NCI-H1092 treated with DMSO at 0.1 percent for 48 hours (cell line): ENCODE data around the gene GALNT7.
"Not testable (repeated sequence)": the region's sequence is repeated elsewhere in the genome, so short reads cannot be mapped to it uniquely, and the experiment has no call there.

Source experiments
- DNase-seq: peaks from one replicate; lab custom pipeline; 2025; lab: John Stamatoyannopoulos, UW

The GALNT7 gene

DNA sequence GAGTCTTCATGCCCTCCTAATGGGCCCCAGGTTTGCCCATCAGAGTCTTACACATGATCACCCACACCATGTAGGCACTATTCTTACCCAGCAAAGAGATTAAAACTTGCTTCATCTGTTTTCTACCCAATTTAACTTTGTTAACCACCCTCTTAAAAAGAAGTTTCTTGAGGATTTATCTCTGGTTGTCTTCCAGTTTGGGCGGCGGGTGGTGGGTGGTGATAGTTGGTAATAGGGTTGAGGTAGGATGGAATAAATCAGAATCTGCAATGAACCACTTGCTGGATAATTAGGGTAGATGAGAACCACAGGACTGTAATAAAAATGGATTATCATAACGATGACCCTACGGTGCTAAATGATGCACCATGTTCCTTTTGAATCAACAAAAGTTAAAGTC lies 30.9 kb downstream of the GALNT7 start:
- DNase-seq, result no peak

DNA sequence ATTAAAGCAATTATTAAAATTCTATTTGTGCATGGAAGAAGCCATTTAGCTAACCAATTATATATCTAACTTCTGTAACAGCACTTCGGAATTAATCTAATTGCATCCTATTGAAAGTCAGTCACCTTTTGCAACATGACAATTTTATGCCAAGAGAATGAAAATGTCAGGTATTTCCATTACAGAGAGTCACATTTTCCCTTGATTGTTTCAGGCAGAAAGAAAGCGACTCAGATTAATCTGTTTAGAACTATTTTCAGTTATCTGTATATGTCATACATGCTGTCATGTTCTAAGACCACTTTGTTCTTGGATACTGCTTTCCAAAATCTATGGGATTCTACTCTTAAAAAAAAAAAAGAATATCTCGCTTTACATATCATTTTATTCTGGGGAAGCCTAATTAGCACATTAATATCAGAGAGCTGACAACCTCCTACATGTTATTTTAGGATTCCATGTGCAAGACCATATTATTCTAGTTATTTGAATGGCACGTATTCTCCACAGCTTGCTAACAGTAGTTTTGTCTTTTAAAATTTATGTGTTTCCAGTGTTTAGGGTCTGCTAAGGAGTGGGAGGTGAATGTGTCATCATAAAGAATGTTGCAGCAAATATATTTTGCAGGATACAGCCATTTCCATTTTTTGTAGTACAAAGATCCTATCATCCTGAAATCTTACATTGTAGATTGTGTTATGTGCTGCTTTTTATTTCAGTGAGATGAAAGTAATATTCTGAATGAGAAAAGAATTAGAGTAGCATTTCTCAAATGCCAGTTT lies 31.7 kb downstream of the GALNT7 start:
- DNase-seq, result no peak

DNA sequence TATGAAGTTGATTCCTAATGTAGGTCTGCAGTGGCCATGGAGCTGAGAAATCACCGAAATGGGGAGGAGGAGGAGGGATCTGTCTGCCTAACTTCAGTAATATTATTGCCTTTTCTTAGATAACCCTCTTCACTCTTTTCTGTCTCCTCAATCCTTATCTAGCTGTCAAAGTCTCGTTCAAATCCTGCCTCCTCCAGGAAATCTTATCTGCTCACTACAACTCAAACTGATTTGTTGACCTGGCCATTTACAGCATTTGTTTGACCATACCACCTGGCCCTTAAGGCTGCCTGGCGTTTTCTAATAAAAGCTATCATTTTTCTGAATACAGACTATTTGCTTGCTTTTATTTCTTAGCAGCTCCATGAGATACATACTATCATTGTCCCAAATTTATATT lies 33.8 kb downstream of the GALNT7 start:
- no peak for DNase-seq

DNA sequence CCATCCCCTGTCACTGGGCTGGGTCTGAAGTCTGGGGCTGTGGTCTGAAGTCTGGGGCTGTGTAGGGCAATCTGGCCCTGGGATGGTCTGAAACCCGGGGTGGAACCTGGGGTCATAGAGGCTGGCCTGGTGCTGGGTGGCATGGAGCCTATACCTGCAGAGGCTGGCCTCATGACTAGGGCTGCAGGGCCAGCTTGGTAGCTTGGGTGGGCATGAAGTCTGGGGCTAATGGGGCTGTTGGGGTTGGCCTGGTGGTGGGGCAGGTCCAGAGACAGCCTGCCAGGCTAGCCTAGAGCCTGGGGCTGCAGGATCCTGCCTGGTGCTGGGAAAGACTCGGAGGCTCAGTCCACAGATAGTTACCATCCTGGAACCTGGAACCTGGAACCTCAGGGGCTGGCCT lies 37.0 kb downstream of the GALNT7 start:
- DNase-seq, result no peak

DNA sequence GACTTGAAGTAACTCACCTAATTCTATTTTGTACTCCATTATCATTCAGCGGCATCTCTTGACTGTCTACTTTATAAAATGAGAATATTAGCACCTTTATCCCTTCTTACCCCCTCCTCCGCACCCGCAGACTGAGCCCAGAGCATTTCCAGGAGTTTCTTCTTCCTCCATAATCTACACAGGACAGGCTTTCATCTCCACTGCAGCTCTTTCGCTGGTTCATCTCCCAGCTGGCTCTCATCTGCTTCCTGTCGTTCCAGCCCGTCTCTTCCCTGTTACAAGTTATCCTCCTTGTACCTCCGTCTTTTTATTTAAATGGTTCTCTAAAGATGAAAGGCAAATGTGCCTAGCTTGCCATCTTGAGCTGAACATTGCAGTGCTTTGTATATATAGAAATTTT lies 39.8 kb downstream of the GALNT7 start:
- no peak for DNase-seq

DNA sequence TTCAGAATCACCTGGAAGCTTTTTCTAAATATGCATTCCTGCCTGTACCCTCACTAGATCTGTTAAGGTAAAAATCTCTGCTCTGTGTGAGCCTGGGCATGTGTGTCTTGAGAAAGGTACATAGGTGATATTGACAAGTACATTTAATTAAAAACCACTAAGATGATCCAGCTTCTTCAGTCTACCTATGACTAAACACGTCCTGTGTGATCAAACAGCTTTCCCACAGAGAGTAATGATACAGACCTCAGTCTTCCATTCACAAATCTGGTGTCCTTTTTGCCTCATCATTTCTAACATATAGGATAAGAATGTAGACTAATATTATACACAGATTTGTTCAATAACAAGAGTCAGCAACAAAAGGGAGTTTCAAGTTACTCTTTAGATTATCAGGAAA lies 42.6 kb downstream of the GALNT7 start:
- no peak for DNase-seq

DNA sequence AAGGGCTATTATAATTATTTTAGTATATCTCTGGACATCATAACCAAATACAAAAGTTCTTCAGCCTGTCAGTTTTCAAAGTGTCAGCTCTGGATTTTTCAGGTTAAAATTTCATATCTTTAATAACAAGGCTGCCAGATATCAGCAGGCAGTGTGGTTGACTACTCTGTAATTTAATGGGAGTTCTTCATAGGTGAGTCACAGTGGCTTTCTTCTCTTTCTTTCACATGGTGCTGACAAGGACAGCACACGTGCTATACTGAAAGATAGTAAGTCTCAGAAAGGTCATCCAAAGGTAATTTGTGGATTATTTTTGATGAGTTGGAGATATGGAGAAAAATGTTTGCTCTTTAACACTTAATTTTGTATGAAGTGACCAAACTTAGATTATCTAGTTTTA lies 43.2 kb downstream of the GALNT7 start:
- DNase-seq, result no peak

DNA sequence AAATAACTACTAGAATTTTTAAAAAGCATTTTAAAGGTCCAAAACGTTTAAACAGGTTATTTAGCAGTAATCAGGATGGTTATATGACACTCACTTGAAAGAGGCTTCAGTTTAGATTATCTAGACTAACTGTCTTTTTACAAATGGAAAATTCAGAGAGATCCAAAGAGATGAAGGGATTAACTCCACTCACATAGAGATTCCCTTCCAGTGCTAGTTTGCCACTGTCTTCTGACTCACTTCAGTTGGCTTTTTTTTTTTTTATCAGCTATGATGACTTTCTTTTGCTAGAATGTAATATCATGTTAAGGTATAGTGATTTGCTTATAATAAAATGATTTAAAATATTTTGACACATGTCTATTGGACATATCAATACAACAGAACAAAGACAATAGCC lies 43.8 kb downstream of the GALNT7 start:
- DNase-seq, result no peak

DNA sequence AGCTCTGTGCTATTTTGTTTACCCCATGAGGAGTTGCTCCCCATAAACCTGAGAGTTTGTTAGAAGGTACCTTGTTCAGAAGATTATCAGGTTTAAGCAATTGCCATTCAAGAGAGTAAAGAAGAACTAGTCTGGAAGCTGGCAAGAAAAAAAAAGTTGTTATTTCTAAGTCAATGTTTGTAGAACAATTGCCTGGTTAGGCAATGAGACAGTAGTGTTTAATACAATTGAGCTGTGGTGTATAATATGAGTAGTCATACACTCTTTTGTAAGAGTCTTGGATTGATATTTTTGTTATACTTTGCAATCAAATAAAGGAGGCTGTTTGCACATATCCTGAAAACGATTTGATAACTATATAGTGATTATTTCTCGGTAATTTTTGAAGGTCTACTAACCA lies 44.7 kb downstream of the GALNT7 start:
- no peak for DNase-seq

DNA sequence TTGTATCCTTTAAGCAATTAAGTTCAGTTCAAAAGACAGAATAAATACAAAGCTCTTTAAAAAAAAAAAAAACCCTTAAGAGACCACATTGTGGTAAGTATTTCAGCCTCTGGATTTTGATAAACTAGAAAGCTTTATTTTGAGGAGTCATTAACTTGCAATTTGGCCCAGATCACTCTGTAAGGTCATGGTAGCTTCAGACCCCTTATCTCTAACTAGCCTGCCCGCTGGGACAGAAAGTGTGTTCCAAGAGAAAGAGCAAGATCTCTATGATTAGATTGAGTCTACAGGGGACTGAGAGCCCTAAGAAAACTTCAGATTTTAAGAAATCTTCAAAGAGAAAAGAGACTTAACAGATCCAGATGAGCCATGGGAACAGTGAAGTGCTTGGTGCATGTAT lies 45.6 kb downstream of the GALNT7 start:
- DNase-seq, result no peak

DNA sequence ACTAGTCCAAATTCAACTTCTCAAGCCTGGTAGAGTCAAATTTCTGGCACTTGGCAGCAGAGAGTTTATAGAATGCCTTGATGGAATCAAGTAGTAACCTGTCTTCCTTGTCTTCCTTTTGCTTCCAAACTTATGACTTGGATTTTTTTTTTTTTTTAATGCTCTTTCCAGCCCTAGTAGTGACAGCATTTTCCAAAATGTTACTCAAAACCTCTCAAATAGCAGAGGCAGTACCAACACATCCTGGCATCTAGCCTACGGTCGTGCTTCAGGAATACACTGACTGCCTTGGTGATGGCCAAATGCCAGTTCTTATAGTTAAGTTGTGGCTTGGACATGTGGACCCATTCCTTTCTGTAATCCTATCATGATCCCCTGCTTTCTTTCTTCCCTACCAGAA lies 46.0 kb downstream of the GALNT7 start:
- peak; percentile 10 for DNase-seq

DNA sequence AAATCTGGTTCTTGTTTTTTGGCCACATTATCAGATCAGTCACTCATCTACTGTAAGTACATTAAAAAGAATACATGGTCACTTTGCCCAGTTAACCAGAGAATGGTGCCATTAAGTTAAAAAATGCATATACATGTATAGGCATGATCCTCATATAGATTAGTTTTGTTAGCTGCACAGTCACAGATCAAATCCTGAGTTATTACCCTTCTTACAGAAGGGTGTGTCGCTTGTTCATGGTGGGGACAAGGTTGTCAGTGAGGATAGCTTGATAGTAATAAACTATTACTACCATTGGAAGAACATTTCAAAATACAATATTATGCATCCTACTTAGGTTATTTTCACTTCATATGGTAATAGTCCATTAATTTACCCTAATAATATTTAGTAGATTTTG lies 48.5 kb downstream of the GALNT7 start:
- DNase-seq, result no peak

DNA sequence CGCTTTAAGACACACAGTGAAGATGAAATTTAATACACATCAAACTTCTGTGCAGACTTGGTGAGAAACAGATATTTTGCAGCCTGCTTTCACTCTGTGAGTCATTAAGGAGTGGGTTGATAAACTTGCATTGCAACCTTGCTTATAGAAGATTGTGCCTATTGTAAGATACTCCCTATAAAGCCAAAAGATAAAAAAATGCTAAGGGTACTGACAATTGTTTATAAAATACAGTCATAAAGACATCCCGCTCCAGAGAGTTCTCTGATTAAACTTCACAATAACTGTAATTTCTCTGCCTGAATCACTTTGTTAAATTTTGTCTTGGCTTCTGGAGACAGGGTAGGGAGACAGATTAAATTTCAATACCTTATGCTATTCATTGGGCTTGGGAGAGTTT lies 49.1 kb downstream of the GALNT7 start:
- DNase-seq, result no peak

DNA sequence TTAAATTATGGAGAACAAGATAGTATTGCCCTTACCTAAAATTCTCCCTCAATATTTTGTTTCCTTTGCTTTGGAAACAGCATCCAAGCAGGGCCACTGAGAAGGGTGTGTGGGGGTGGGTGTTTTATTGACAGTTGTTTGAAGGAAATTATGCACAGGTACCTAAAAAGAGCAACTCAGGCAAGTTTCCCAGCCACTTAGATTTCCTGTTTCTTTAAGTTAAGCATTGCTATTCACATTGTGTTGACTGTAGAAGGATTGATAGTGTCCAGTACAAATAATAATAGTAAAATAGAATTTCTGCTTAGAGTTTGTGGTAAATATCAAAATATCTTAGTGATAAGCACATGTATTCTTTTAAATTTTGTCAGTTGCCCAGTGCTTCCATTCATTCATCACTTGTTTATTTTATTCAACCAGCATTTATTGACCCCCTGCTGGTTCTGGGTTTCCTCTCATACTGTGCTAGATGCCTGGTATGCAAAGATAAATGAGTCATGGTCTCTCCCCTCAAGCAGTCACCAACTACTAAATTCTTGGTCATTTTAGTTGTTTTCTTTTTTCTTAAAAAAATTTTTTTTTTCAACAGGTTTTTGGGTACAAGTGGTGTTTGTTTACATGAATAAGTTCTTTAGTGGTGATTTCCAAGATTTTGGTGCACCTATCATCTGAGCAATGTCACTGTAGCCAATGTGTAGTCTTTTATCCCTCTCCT lies 50.0 kb downstream of the GALNT7 start:
- DNase-seq, result no peak

DNA sequence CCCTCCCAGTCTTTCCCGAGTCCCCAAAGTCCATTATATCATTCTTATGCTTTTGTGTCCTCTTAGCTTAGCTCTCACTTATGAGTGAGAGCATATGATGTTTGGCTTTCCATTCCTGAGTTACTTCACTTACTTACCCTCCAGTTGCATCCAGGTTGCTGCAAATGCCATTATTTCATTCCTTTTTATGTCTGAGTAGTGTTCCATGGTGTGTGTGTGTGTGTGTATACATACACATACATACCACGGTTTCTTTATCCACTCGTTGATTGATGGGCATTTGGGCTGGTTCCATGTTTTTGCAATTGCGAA lies 50.5 kb downstream of the GALNT7 start:
- not testable (repeated sequence) for DNase-seq

DNA sequence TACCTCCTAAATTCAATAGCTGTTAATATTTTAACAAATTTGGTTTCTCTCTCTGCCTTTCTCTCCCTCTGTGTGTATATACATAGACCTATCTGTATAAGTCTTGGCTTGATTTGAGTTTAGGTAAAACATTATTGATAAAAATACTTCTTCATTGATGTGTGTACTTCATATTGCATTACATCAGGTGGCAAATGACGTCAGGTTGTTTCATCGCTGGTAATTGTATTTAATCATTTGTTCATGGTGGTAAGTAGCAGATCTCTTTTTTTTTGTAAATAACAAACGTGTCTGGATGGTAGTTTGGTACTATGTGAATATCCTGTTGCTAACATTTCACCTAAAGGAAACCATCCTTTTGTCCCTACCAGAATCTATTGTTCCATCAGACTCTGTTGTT lies 55.1 kb downstream of the GALNT7 start:
- DNase-seq, result no peak

DNA sequence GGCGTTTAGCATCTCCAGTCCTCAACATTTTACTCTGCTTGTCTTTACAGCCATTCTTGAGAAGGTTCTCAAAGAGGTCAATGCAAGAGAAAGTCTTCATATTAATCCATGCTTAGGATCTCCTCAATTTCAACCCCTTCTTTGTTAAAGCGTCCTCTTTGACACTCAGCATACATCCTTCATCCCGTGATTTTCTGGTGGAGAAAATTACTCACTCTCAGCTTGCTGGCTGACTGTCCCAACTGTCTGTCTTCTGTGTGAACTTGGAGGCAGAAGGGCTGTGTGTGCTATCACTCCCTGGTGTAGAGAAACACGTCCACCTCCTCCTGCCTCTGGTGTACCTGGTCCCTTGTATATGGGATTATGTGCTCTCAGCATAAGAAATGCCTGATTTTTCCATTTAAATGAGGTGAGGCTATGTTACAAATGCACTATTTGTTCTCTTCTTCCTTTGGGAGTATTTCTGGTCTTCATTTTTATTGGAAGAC lies 57.8 kb downstream of the GALNT7 start:
- no peak for DNase-seq

DNA sequence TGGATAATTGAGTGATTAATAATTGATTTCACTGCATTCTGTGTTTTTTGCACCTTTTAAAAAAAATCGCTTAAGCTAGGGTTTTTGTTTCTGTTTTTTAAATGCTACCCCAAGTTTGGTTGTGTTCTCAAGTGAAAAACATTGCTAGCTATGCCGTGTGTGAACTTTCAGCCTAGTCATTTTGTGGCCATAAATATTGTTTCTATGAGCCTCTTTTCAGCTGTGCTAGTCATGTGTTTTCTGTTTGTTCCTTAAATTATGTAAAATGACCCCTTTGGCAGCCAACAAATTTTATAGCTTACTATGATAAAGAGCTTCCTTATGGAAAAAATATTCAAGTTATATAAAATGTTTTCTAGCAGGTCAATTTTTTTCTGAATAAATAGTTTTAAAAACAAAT lies 59.1 kb downstream of the GALNT7 start:
- no peak for DNase-seq

DNA sequence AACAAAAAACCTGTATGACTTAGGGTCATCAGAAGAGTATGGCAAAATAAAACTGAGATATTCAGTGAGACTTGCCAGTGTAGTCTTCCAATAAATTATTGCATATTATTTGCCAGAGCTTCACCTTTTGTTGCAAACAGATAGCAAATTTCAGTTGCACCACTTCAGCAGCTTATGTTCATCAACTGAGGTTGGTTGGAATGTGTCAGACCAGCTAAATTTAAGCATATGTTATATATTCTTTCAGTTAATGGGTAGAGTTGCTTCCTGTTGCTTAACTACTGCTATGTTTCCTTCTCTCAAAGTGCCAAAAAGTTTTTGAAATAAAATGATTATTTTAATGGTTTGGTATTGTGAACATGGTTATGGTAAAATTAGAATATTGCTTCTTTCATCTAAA lies 61.5 kb downstream of the GALNT7 start:
- DNase-seq, result no peak

DNA sequence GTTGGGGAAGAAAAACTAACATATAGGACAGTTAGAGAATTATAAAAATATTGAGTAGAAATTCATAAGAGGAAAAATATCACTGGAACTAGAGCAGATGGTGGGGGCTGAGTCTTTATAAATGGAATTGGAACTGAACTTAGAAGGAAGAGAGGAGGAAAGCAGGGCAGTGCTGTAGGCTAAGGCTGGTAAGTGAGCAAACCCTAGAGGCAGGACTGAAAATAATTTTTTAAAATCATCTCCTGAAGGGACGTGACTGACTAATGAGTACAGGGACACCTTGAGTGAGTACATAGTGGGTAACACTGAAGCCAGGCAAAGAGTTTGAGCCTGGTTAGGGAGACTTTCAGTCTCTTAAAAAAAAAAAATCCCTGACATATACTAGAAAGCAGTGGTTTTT lies 63.3 kb downstream of the GALNT7 start:
- peak; percentile 29 for DNase-seq

DNA sequence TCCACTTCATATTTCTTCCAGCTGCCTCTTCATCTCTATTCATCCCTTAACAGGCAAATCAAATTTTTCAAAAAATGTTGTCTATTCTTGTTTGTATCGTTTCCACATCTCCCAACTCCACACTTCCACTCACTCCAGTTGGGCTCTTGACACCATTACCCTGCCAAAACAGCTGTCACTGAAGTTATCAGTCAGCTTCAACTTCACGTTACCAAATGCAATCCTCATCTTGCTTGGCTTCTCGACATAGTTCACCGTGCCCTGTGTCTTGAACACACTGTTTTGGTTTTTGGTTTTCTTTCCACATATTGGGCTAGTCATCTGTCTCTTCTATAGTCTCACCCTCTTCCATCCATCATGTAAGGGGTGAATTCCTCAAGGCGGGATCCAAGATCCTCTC lies 65.2 kb downstream of the GALNT7 start:
- no peak for DNase-seq

DNA sequence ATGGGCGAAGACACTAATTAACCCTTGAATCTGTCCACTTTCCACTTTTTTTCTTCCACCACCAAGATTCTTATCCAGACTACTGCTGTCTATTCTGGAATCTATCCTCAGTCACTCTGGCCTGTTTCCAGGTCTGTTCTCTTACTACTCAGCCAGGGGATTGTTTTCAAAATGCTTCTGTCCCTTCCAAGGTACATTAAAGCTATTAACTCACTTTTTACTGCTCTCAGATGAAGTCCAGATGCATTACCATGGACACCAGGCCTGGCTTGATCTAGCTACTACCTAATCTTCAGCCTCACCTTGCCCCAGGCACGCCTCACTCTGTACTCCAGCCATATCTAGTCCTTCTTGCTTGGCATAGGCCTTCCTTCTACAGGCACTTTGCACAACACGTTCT lies 66.4 kb downstream of the GALNT7 start:
- DNase-seq, result no peak

DNA sequence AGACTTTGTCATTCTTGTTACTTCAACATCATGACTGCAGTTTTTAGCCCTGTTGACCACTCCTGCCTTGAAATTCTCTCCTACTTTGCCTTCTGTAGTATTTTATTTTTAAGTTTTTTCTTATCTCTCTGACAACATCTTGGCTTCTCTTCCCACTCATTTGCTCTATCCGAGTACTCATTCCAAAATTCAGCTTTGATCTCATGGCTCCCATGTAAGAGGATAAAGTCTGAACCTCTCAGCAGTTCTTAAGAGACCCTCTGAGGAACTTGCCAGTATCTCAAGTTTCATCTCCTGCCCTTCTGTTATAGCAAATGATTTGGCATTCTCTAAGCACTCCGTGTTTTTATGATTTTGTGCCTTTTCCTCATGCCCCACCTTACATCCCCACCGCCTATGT lies 67.7 kb downstream of the GALNT7 start:
- no peak for DNase-seq

DNA sequence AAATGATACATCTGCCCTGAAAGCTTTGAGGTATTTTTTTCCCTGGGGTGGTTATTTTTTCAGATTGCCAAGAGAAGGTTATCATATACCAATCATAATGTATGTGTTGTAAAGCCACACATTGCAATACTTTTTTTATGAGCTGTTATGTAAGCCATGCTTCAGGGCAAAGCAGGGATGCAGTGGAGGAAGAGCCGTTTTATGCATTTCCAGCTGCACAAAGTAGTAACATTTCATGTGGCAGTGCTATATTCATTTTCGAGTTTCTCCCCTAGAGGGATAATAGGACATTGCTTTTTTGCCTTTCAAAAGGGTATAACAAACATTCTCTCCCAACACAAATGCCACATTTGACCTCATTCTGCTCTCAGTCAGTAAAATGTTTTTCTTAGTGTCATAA lies 68.5 kb downstream of the GALNT7 start:
- peak; percentile 21 for DNase-seq
